ENCODE data around the gene SAMD7. TPM values are rescaled to one million over a fixed set of nuclear protein-coding genes. Genes with fewer than 3 reads are reported as not detected.

SAMD7 gene
- total and polyA plus RNA-seq, 9 of the 15 experiments (the other 6 are each of a cell fraction or from before 2014, with no cell fraction given): not detected

DNA sequence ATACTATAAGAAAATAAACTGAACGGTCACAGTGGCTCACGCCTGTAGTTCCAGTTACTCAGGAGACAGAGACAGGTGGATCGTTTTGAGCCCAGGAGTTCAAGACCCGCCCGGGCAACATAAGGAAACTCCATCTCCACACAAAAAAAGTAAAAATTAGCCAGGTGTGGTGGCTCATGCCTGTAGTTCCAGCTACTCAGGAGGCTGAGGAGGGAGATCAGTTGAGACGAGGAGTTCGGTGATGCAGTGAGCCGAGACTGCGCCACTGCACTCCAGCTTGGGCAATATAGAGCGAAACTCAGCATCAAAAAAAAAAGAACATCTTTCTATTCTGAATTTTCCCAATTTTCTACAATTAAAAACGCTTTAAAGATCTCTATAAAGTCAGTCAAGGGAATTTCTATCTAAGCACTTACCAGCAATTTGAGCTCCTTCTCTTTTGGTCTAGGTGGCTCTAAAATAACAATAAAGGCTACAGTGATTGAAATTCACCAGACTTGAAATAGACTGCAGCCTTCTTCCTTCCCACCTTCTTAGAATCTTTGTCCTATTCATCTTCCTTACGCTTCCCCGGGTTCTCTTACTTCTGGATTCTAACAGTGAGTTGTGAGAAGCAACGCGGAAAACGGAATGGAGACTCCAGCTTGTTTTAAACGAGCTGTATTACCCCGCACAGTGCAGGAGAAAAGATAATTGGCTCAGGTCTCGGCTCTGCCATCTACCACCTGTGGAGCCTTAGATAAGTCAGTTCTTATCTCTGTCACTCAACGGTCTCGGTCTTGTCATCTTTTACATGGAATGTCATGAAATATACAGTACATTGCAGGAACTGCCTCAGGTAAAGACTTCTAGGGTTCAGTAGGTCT, 54.4 kb downstream of the SAMD7 start (continued):
- TF ChIP-seq TEAD4 (IDR thresholded peaks at IDR 0.05; ENCODE audit: low read length): peak; percentile 77
- no peak for TF ChIP-seq TEAD4 (CRISPR knock-in tag; IDR thresholded peaks at IDR 0.05; ENCODE audit: borderline replicate concordance)
- no peak for TF ChIP-seq NFE2L1 (tag; IDR thresholded peaks at IDR 0.05; ENCODE audit: borderline replicate concordance, low read depth)
- TF ChIP-seq STAT5A (IDR thresholded peaks at IDR 0.05; ENCODE audit: borderline replicate concordance, low read length): peak; percentile 31; the same call in 1 of the 2 replicates
- TF ChIP-seq ZNF785 (CRISPR knock-in tag; IDR thresholded peaks at IDR 0.05): no peak
- TF ChIP-seq CBFA2T2 (conservative IDR thresholded peaks at IDR 0.05): peak; percentile 63
- TF ChIP-seq, protein P1, sequence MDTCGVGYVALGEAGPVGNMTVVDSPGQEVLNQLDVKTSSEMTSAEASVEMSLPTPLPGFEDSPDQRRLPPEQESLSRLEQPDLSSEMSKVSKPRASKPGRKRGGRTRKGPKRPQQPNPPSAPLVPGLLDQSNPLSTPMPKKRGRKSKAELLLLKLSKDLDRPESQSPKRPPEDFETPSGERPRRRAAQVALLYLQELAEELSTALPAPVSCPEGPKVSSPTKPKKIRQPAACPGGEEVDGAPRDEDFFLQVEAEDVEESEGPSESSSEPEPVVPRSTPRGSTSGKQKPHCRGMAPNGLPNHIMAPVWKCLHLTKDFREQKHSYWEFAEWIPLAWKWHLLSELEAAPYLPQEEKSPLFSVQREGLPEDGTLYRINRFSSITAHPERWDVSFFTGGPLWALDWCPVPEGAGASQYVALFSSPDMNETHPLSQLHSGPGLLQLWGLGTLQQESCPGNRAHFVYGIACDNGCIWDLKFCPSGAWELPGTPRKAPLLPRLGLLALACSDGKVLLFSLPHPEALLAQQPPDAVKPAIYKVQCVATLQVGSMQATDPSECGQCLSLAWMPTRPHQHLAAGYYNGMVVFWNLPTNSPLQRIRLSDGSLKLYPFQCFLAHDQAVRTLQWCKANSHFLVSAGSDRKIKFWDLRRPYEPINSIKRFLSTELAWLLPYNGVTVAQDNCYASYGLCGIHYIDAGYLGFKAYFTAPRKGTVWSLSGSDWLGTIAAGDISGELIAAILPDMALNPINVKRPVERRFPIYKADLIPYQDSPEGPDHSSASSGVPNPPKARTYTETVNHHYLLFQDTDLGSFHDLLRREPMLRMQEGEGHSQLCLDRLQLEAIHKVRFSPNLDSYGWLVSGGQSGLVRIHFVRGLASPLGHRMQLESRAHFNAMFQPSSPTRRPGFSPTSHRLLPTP (IDR thresholded peaks at IDR 0.05; ENCODE audit: borderline replicate concordance, extremely low read depth, insufficient read length): no peak
- TF ChIP-seq NR4A1 (CRISPR knock-in tag; IDR thresholded peaks at IDR 0.05): no peak
- TF ChIP-seq NR4A1 (tag; IDR thresholded peaks at IDR 0.05): no peak
- no peak for TF ChIP-seq ETS2 (tag; IDR thresholded peaks at IDR 0.05; ENCODE audit: borderline replicate concordance, poor library complexity, severe bottlenecking)
- no peak for TF ChIP-seq EGR1 (conservative IDR thresholded peaks at IDR 0.05)
- TF ChIP-seq ZNF384 (IDR thresholded peaks at IDR 0.05; ENCODE audit: low read depth, low read length): no peak
- peak; percentile 80 for TF ChIP-seq DPF2 (IDR thresholded peaks at IDR 0.05)
- TF ChIP-seq ZNF140 (CRISPR knock-in tag; IDR thresholded peaks at IDR 0.05): no peak
- no peak for TF ChIP-seq ZC3H4 (CRISPR knock-in tag; IDR thresholded peaks at IDR 0.05; ENCODE audit: borderline replicate concordance)
- TF ChIP-seq ZEB2 (IDR thresholded peaks at IDR 0.05): peak; percentile 90
- no peak for TF ChIP-seq BCL6 (CRISPR knock-in tag; IDR thresholded peaks at IDR 0.05)
- no peak for TF ChIP-seq KDM5B (IDR thresholded peaks at IDR 0.05; ENCODE audit: insufficient replicate concordance, low read depth, low read length)
- no peak for TF ChIP-seq SPI1 (IDR thresholded peaks at IDR 0.05; ENCODE audit: borderline replicate concordance, low read depth, low read length)
- TF ChIP-seq, protein P2, sequence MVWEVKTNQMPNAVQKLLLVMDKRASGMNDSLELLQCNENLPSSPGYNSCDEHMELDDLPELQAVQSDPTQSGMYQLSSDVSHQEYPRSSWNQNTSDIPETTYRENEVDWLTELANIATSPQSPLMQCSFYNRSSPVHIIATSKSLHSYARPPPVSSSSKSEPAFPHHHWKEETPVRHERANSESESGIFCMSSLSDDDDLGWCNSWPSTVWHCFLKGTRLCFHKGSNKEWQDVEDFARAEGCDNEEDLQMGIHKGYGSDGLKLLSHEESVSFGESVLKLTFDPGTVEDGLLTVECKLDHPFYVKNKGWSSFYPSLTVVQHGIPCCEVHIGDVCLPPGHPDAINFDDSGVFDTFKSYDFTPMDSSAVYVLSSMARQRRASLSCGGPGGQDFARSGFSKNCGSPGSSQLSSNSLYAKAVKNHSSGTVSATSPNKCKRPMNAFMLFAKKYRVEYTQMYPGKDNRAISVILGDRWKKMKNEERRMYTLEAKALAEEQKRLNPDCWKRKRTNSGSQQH (CRISPR knock-in tag; IDR thresholded peaks at IDR 0.05): no peak
- TF ChIP-seq GTF2F1 (IDR thresholded peaks at IDR 0.05; ENCODE audit: low read depth, low read length): no peak
- TF ChIP-seq TARDBP (IDR thresholded peaks at IDR 0.05): no peak

Data from K562 (cell line).